Endothelial cell of umbilical vein (primary cell): ENCODE measurements around the gene HIPK1. TPM values are rescaled to one million over a fixed set of nuclear protein-coding genes. Genes with fewer than 3 reads are reported as not detected.

ENCODE experiments used
- BruUV-seq: library from RNA; stranded (reverse); fragments of 400-500 nt; replicated peaks from 2 replicates; lab custom pipeline; 2021; lab: Mats Ljungman, UMichigan
- CTCF ChIA-PET: fragments of 300-600, 350-600 bp; sonication (Branson Sonifier 250); formaldehyde crosslinking; loops from one replicate; lab custom pipeline; 2021; ENCODE audit warnings: antibody characterized with exemption, inconsistent platforms; lab: Charles Lee
- POLR2A ChIA-PET: fragments of 300-600, 350-600 bp; sonication (Branson Sonifier 250); formaldehyde crosslinking; loops from one replicate; lab custom pipeline; 2021; ENCODE audit warnings: antibody characterized with exemption, inconsistent platforms; lab: Charles Lee
- DNase-seq: peaks from one replicate; pipeline ENCODE4 v3.0.0-alpha.2; 2011; ENCODE audit warnings: low read depth, low spot score
- FAIRE-seq: peaks from 2 replicates; lab custom pipeline; 2011; peaks lifted over from hg19 to GRCh38; lab: Jason Lieb, UNC
- H2AFZ ChIP-seq: 2 replicates; pipeline ENCODE4 v1.6.0; 2012; ENCODE audit warnings: low read depth, low read length, control low read depth, inconsistent platforms
- H3K27ac ChIP-seq: 2 replicates; pipeline ENCODE4 v1.5.1; 2011; ENCODE audit warnings: low read depth, mild to moderate bottlenecking, control low read depth, low read length, moderate library complexity; ENCODE audit not compliant: insufficient read depth
- H3K27me3 ChIP-seq, 2 experiments: 2 replicates each; pipeline versions ENCODE4 v1.6.0 to v1.6.1; 2011; ENCODE audit warnings: low read length in 2 of 2, mixed read lengths in 1 of 2; ENCODE audit not compliant: control insufficient read depth in 2 of 2, insufficient read depth in 2 of 2
- H3K36me3 ChIP-seq, 2 experiments: 2 replicates in 1 of 2; 3 replicates in 1 of 2; pipeline ENCODE4 v1.5.1; 2011; ENCODE audit warnings: low read length in 2 of 2, mild to moderate bottlenecking in 1 of 2, moderate library complexity in 1 of 2; ENCODE audit not compliant: control insufficient read depth in 2 of 2, insufficient read depth in 2 of 2; ENCODE audit errors: extremely low read depth in 1 of 2
- H3K4me1 ChIP-seq: 3 replicates; pipeline ENCODE4 v1.5.1; 2011; ENCODE audit warnings: mild to moderate bottlenecking, low read length; ENCODE audit not compliant: control insufficient read depth, insufficient read depth; ENCODE audit errors: extremely low read depth
- H3K4me2 ChIP-seq: 2 replicates; pipeline ENCODE4 v1.6.1; 2011; ENCODE audit warnings: low read length, control low read depth, mixed read lengths; ENCODE audit not compliant: insufficient read depth
- H3K4me3 ChIP-seq, 3 experiments: fragments of 200-600 bp in 1 of 3; sonication (generic), shearing (Covaris generic) in 1 of 3; replicated peaks in 1 of 3; 2 replicates each; pipeline ENCODE4 v1.5.1; 2011 to 2016; ENCODE audit warnings: control low read depth in 3 of 3, low read length in 3 of 3, mild to moderate bottlenecking in 2 of 3, inconsistent platforms in 1 of 3, low read depth in 1 of 3, moderate library complexity in 1 of 3; ENCODE audit not compliant: insufficient read depth in 1 of 3
- H3K79me2 ChIP-seq: 2 replicates; pipeline ENCODE4 v1.6.0; 2012; ENCODE audit warnings: low read length, inconsistent platforms; ENCODE audit not compliant: control insufficient read depth, insufficient read depth
- H3K9ac ChIP-seq: replicated peaks from 2 replicates; pipeline ENCODE3; 2011; ENCODE audit warnings: low read length, control low read depth; ENCODE audit not compliant: insufficient read depth; ENCODE audit errors: extremely low read depth
- H3K9me1 ChIP-seq: replicated peaks from 3 replicates; pipeline ENCODE4 v1.6.0; 2011; ENCODE audit warnings: mild to moderate bottlenecking, low read length; ENCODE audit not compliant: control insufficient read depth, insufficient read depth; ENCODE audit errors: extremely low read depth
- H3K9me3 ChIP-seq: replicated peaks from 2 replicates; pipeline ENCODE4 v1.5.1; 2012; ENCODE audit warnings: low read length, inconsistent platforms; ENCODE audit not compliant: control insufficient read depth, insufficient read depth
- H4K20me1 ChIP-seq: replicated peaks from 2 replicates; pipeline ENCODE3; 2011; ENCODE audit warnings: mild to moderate bottlenecking, low read length; ENCODE audit not compliant: control insufficient read depth, insufficient read depth; ENCODE audit errors: extremely low read depth
- CTCF ChIP-seq, 2 donors: IDR thresholded peaks; 1 replicate in 1 of 2; 2 replicates in 1 of 2; pipeline ENCODE4 v1.5.1; 2011; ENCODE audit warnings: low read length in 2 of 2, mild to moderate bottlenecking in 2 of 2, moderate library complexity in 2 of 2, control low read depth in 1 of 2, inconsistent platforms in 1 of 2, low read depth in 1 of 2; ENCODE audit not compliant: insufficient read depth in 1 of 2; ENCODE audit errors: extremely low read depth in 1 of 2
- EZH2 ChIP-seq: IDR thresholded peaks from 2 replicates; pipeline ENCODE4 v1.6.1; 2012; ENCODE audit warnings: borderline replicate concordance, low read depth, mild to moderate bottlenecking, moderate library complexity, low read length, inconsistent platforms; ENCODE audit not compliant: severe bottlenecking
- FOS ChIP-seq: IDR thresholded peaks from 2 replicates; pipeline ENCODE4 v1.6.1; 2011; ENCODE audit warnings: mild to moderate bottlenecking, low read length, moderate library complexity, borderline replicate concordance; ENCODE audit not compliant: insufficient read depth
- GATA2 ChIP-seq: IDR thresholded peaks from 2 replicates; pipeline ENCODE4 v1.7.0; 2011; ENCODE audit warnings: low read depth, mild to moderate bottlenecking, moderate library complexity, mixed read lengths, low read length; ENCODE audit not compliant: insufficient read length, insufficient read depth
- JUN ChIP-seq: IDR thresholded peaks from 2 replicates; pipeline ENCODE4 v1.6.1; 2011; ENCODE audit warnings: borderline replicate concordance, low read depth; ENCODE audit not compliant: insufficient read length, insufficient read depth
- MAX ChIP-seq: IDR thresholded peaks from 2 replicates; pipeline ENCODE4 v1.6.1; 2011; ENCODE audit not compliant: insufficient read depth, insufficient read length
- MYC ChIP-seq: IDR thresholded peaks from one replicate; pipeline ENCODE4 v1.6.1; 2011; ENCODE audit warnings: mild to moderate bottlenecking, low read depth, low read length
- POLR2A ChIP-seq: IDR thresholded peaks from 2 replicates; pipeline ENCODE4 v1.6.1; 2012; ENCODE audit warnings: low read depth, mild to moderate bottlenecking, control low read depth, low read length
- POLR2AphosphoS5 ChIP-seq: IDR thresholded peaks from 2 replicates; pipeline ENCODE4 v1.6.1; 2012; ENCODE audit warnings: low read depth, mild to moderate bottlenecking, control low read depth, low read length, moderate library complexity; ENCODE audit not compliant: insufficient read depth
- dilution Hi-C: fragments of 300-500 bp; cut with MboI; formaldehyde crosslinking; loops from one replicate; pipeline ENCODE4 v1.15.0; 2019; ENCODE audit warnings: low sequenced_read_pairs; ENCODE audit not compliant: extremely low pct_ligation_motif_present
- intact Hi-C: fragments of 100-400 bp; cut with micrococcal nuclease; formaldehyde crosslinking; loops from one replicate; pipeline ENCODE4 v1.10.0; 2022
- polyA plus RNA-seq, 4 experiments: library from polyadenylated mRNA; depleted of rRNA in 3 of 4; stranded (reverse) in 3 of 4; unstranded in 1 of 4; fragments of >200 nt; gene quantifications; 2 replicates each; pipeline versions ENCODE4 v1.2.1 to v1.2.3, GENCODE V29; 2011 to 2012; ENCODE audit warnings: missing spikeins in 1 of 4
- total RNA-seq: library from RNA; stranded (reverse); gene quantifications from 2 replicates; pipeline ENCODE4 v1.2.3, GENCODE V29; 2021

Gene HIPK1
- total and polyA plus RNA-seq, 2 donors (not counting 3 experiments of a cell fraction or from before 2014, with no cell fraction given), result 39.3 to 56.1 TPM

GRCh38 chr1:114022877-114023276 is 93.8 kb downstream of the HIPK1 start:
- no peak for FAIRE-seq
- no peak for DNase-seq
- H3K79me2 ChIP-seq, result no peaks in the 10 kb centered on the region
- H3K27ac ChIP-seq, result no peak overlapping the region
- CTCF ChIA-PET, result interaction anchor here (2.0 kb wide), 1 partner anchor 260 kb away, joined by 6 read pairs; no protein-coding TSS in a partner anchor
- no TSS peak for BruUV-seq
- no peak overlapping the region for H3K4me2 ChIP-seq
- no peaks in the 10 kb centered on the region for H3K36me3 ChIP-seq
- no peaks in the 10 kb centered on the region for H3K9me1 ChIP-seq
- intact Hi-C loops (no loop called here), dilution Hi-C loops (no loop called here)
- H3K4me1 ChIP-seq, result no peaks in the 10 kb centered on the region
- H3K4me3 ChIP-seq, result no peak overlapping the region
- no peaks in the 10 kb centered on the region for H3K27me3 ChIP-seq
- no peaks in the 10 kb centered on the region for H4K20me1 ChIP-seq
- no peak overlapping the region for H3K9ac ChIP-seq
- POLR2A ChIA-PET, result no interaction called here
- H2AFZ ChIP-seq, result no peak overlapping the region
- no peak for TF ChIP-seq POLR2AphosphoS5
- TF ChIP-seq CTCF (IDR thresholded peaks at IDR 0.05; ENCODE audit: extremely low read depth in 1 of 2, insufficient read depth in 1 of 2, low read depth in 1 of 2, low read length in 2 of 2), result no peak
- TF ChIP-seq JUN, result no peak
- no peak for TF ChIP-seq GATA2
- TF ChIP-seq EZH2, result no peak
- no peak for TF ChIP-seq FOS
- TF ChIP-seq MAX, result no peak
- no peak for TF ChIP-seq POLR2A
- TF ChIP-seq MYC, result no peak
- H3K9me3 ChIP-seq, result no peaks in the 10 kb centered on the region
